GM12891 (cell line): ENCODE data around the gene SIL1.
A peak's percentile ranks its signal among the peaks of the same experiment; 100 is the strongest.
"Not testable (repeated sequence)": the region's sequence is repeated elsewhere in the genome, so short reads cannot be mapped to it uniquely, and the experiment has no call there.

Source experiments
- DNase-seq: peaks from one replicate; pipeline ENCODE4 v3.0.0; 2011; ENCODE audit warnings: low spot score; ENCODE audit not compliant: insufficient read length
- FAIRE-seq: peaks from 2 replicates; lab custom pipeline; 2011; peaks lifted over from hg19 to GRCh38; lab: Jason Lieb, UNC
- PAX5 ChIP-seq: IDR thresholded peaks from 2 replicates; pipeline ENCODE4 v1.6.1; 2011; ENCODE audit warnings: low read length, moderate library complexity, mild to moderate bottlenecking; ENCODE audit not compliant: insufficient read depth, severe bottlenecking
- POLR2A ChIP-seq: IDR thresholded peaks from 2 replicates; pipeline ENCODE4 v1.6.1; 2011; ENCODE audit warnings: low read depth, low read length, control low read depth
- POLR2AphosphoS5 ChIP-seq: IDR thresholded peaks from 2 replicates; pipeline ENCODE4 v1.6.1; 2011; ENCODE audit warnings: low read depth, low read length, control low read depth
- POU2F2 ChIP-seq: IDR thresholded peaks from 2 replicates; pipeline ENCODE4 v1.6.1; 2011; ENCODE audit warnings: low read depth, mild to moderate bottlenecking, control low read depth, low read length, moderate library complexity
- SPI1 ChIP-seq: IDR thresholded peaks from 2 replicates; pipeline ENCODE4 v1.6.1; 2011; ENCODE audit warnings: low read depth, low read length, control low read depth
- TAF1 ChIP-seq: IDR thresholded peaks from 2 replicates; pipeline ENCODE4 v1.6.1; 2011; ENCODE audit warnings: low read depth, low read length, control low read depth

Gene SIL1

DNA sequence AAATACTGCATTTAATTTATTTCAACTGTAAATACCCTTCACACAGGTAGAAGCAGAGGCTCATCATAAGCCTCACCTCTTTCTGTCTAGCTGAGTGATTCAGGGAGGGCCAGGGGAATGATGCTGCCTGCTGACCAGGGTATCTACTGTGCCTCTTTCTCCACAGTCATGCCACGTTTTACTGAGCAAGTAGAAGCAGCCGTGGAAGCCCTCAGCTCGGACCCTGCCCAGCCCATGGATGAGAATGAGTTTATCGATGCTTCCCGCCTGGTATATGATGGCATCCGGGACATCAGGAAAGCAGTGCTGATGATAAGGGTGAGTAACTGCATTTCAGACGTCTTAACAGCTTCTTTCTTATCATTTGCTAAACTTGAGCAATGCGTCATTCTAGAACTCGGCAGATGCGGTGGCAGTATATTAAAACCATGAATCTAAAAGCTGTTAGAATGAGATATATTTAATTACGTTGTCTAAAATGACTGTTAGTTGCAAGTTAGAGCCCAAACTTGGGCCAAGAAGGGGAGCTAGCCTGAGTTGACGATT lies 273.0 kb downstream of the SIL1 start:
- TF ChIP-seq POU2F2 (no peak), POLR2AphosphoS5 (no peak), PAX5 (no peak)

DNA sequence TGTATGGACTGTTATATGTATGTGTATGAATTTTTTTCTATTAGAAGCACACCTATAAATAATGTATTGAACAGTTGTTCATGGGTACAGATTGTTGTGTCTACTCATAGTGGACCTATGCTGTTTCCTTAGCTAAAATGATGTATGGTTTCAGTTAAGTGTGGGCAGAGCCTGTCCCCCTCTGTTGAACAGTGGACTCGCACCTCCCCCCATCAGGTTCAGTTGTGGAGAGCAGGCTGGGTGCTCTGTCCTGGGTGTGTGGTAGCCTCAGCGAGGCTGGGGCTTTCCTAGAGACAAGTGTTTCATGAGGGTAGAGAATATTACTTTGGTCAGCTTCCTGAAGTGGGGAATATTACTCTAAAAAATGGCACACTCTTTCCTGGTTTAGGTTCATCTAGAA lies 275.7 kb downstream of the SIL1 start:
- TF ChIP-seq POLR2AphosphoS5 (no peak), SPI1 (no peak), POLR2A (no peak), PAX5 (no peak), TAF1 (no peak), POU2F2 (no peak)
- DNase-seq: no peak
- peak; percentile 35 for FAIRE-seq

More for the DNA sequence above, 273.0 kb downstream of the SIL1 start:
- no peak for FAIRE-seq
- no peak for DNase-seq

DNA sequence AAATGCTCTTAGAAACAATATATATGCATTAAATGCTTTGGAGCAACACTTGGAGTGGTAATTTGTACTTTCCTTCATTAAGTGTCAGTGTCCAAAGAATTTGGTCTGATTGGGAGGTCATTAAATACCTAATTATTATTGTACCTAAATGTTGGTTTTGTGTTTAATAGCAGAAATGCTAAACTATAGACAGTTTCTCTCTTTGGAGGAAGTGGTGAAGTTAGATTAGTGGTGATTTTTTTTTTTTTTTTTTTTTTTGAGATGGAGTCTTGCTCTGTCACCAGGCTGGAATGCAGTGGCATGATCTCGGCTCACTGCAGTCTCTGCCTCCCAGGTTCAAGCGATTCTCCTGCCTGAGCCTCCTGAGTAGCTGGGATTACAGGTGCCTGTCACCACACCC lies 276.8 kb downstream of the SIL1 start:
- not testable (repeated sequence) for FAIRE-seq, DNase-seq

- TF ChIP-seq POLR2A (no peak), POU2F2 (no peak), TAF1 (no peak), POLR2AphosphoS5 (no peak), SPI1 (no peak), PAX5 (no peak)
- no peak for FAIRE-seq
- no peak for DNase-seq
Observed at GRCh38 chr5:138920181-138920580, 278.0 kb downstream of the SIL1 start.

GRCh38 chr5:138918686-138919085 lies 279.5 kb downstream of the SIL1 start:
- FAIRE-seq (no peak), DNase-seq (no peak)
- TF ChIP-seq SPI1: no peak
- TF ChIP-seq POLR2AphosphoS5: no peak
- no peak for TF ChIP-seq TAF1
- no peak for TF ChIP-seq POU2F2
- no peak for TF ChIP-seq PAX5
- TF ChIP-seq POLR2A: no peak

DNA sequence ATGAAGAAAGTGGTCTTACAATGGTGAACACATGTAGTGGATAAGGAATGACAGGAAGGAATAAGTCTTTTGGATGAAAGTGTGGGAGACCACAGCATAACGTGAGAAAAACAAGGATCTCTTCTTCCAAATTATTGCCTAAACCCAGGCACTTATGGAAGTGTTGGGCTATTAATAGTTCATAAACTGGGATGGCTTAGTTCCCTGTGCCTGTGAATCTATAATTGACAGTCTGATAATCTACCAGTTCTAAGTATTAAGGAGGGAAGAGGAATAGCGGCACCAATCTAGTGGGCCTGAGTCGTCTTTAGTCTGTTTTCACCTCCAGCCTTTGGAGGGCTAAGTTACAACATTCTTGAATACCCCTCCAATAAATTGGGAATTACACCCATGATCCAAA lies 283.8 kb downstream of the SIL1 start:
- no peak for FAIRE-seq
- no peak for TF ChIP-seq TAF1
- no peak for TF ChIP-seq PAX5
- no peak for TF ChIP-seq SPI1
- no peak for TF ChIP-seq POLR2AphosphoS5
- TF ChIP-seq POLR2A: no peak
- TF ChIP-seq POU2F2: no peak

GRCh38 chr5:138913773-138914172 lies 284.4 kb downstream of the SIL1 start:
- FAIRE-seq (no peak), DNase-seq (no peak)
- TF ChIP-seq POU2F2 (no peak), SPI1 (no peak), POLR2A (no peak), TAF1 (no peak), POLR2AphosphoS5 (no peak), PAX5 (no peak)

More for the DNA sequence above, 283.8 kb downstream of the SIL1 start:
- no peak for DNase-seq

GRCh38 chr5:138912093-138912492 lies 286.1 kb downstream of the SIL1 start:
- DNase-seq (no peak), FAIRE-seq (no peak)

DNA sequence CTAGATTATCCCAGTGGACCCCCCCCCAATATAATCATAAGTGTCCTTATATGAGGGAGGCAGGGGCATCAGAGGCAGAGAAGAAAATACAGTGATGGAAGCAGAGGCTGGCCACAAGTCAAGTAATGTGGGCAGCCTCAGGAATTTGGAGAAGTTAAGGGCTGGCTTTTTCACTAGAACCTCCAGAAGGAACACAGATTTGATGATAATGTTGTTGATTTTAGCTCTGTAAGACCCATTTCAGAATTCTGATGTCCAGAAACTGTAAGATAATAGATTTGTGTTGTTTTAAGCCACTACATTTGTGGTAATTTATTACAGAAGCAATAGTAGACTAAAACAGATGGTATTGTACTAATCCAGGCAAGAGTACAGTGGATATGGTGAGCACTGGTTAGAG lies 286.7 kb downstream of the SIL1 start:
- TF ChIP-seq PAX5: no peak
- TF ChIP-seq POLR2A: no peak
- TF ChIP-seq TAF1: no peak
- TF ChIP-seq POU2F2: no peak
- TF ChIP-seq POLR2AphosphoS5: no peak
- no peak for TF ChIP-seq SPI1
- FAIRE-seq: no peak

More at GRCh38 chr5:138912093-138912492, 286.1 kb downstream of the SIL1 start:
- no peak for TF ChIP-seq SPI1
- TF ChIP-seq PAX5: no peak
- TF ChIP-seq POU2F2: no peak
- TF ChIP-seq POLR2AphosphoS5: no peak
- no peak for TF ChIP-seq TAF1
- TF ChIP-seq POLR2A: no peak

GRCh38 chr5:138910546-138911185 lies 287.5 kb downstream of the SIL1 start:
- no peak for FAIRE-seq
- TF ChIP-seq SPI1: no peak
- no peak for TF ChIP-seq PAX5
- TF ChIP-seq POLR2AphosphoS5: no peak
- no peak for TF ChIP-seq TAF1
- TF ChIP-seq POU2F2: no peak
- no peak for TF ChIP-seq POLR2A
- DNase-seq: no peak

More for the DNA sequence above, 286.7 kb downstream of the SIL1 start:
- no peak for DNase-seq
